GM18870 (cell line): Measurements from ENCODE around the gene S100A4.

ENCODE experiments used
- ATAC-seq: cut with Tn5 transposase; IDR thresholded peaks from one replicate; pipeline ENCODE4 v1.9.1; 2021; ENCODE audit warnings: moderate library complexity; ENCODE audit not compliant: unreplicated experiment

The S100A4 gene

GRCh38 chr1:153548722-153549688, 3.4 kb upstream of the S100A4 start, which contains the start of gene S100A3:
S100A3 (minus strand) TSS chr1:153549258; CDS start chr1:153548485, 773 bp downstream.
- no peak for ATAC-seq

- ATAC-seq = no peak
Observed at GRCh38 chr1:153547560-153548551, 2.2 kb upstream of the S100A4 start.

DNA sequence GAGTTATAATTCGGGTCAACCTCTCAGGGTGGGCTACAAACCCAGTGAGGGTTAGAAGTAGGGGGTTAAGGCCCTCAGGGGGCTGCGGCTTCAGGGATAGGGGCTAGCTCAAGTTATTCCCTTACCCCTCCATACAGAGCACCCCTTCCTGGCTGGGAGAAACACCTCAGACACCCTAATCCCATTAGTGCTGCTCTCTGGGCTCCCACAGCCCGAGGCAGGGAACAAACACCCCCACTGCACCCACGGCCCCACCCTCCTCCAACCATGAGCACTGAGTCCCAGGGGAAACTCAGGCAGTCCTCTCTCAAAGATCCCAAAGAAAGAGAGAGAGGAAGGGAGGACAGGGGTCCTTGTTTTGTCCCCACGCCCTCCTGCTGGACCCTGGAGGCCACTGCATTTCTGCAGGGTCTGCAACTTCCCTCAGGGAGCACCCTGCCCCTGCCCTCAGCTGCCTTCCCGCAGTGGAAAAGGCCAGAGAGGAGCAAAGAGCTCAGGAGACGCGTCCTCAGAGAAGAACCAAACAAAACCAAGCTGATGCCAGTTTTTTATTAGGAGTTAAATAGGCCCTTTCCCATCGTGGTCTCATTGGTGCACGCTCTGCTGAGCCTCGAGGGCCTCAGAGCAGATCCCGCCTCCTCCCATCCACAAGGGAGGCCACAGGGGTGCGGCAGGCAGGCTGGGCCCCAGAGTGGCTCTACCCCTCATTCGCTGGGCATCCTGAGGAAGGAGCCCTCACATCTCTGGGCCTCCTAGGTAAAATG, 1.4 kb upstream of the S100A4 start:
- no peak for ATAC-seq

DNA sequence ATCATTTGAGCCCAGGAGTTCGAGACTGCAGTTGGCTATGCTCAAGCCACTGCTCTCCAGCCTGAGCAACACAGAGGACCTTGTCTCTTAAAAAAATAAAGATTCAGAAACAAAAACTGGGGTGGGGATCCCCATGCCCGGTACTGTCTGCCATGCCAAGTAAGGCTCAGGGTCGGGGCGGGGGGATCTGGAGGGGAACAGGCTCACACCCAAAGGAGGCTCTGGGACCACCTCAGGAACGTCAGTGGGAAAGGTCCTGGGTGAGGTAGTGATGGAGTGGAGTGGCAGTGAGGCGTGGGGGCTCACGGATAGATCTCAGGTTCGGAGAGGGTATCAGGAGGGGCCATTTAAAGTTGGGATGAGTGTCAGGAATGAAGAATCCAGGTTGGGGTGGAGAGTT, 765 bp upstream of the S100A4 start:
- ATAC-seq = no peak

GRCh38 chr1:153544453-153545066, 1.0 kb downstream of the S100A4 start:
- ATAC-seq = no peak

DNA sequence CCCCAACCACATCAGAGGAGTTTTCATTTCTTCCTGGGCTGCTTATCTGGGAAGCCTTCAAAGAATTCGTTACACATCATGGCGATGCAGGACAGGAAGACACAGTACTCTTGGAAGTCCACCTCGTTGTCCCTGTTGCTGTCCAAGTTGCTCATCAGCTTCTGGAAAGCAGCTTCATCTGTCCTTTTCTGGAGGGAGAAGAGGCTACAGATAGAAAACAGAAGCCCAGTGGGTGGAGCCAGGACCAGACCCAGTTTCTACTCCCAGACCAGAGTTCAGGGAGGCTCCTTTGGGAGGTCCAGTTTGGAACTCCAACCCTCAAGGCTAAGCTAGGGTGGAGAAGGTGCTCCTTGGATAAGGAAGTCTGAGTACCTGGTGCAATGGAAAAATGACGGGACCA, 1.9 kb downstream of the S100A4 start:
- ATAC-seq = no peak

GRCh38 chr1:153542956-153543711, 2.5 kb downstream of the S100A4 start:
- ATAC-seq = no peak

GRCh38 chr1:153541641-153542590, 3.7 kb downstream of the S100A4 start:
- ATAC-seq = no peak

- ATAC-seq = no peak
Observed at GRCh38 chr1:153540394-153541361, 4.9 kb downstream of the S100A4 start, which contains the start of gene S100A5. S100A5 (minus strand) TSS chr1:153540934; CDS start chr1:153540191, 743 bp downstream.

DNA sequence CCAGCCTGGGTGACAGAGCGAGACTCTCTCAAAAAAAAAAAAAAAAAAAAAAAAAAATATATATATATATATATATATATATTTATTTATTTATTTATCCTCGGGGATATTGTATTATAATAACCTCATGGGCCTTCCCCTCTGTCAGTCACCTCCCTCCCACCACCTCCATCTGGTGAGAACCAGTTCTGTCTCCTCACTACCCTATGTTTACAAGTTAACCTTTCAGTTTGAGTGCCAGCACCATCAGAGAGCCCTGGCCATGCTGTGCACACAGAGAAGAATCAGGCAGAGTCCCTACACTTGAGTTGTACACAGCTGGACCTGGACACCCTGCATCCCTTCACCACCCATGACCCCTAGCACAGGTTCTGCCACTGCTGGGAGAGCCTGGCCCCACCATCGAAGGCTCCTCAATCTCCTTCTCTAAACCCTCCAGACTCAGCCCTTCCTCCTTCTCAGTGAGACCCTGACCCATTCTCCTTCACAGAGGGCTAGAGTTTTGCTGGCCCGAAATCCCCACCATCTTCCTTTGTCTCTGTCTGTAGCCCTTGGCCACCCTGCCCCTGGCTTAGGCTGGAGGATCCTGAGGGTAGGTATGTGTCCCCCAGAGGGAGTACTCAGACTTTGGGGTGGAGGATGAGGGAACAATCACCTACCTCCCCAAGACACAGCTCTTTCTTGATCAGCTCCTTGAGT, 6.1 kb downstream of the S100A4 start:
- ATAC-seq = no peak

GRCh38 chr1:153538315-153538821, 7.2 kb downstream of the S100A4 start:
- no peak for ATAC-seq

GRCh38 chr1:153537376-153537730, 8.3 kb downstream of the S100A4 start:
- ATAC-seq = no peak

GRCh38 chr1:153536671-153537375, 8.8 kb downstream of the S100A4 start:
- no peak for ATAC-seq

DNA sequence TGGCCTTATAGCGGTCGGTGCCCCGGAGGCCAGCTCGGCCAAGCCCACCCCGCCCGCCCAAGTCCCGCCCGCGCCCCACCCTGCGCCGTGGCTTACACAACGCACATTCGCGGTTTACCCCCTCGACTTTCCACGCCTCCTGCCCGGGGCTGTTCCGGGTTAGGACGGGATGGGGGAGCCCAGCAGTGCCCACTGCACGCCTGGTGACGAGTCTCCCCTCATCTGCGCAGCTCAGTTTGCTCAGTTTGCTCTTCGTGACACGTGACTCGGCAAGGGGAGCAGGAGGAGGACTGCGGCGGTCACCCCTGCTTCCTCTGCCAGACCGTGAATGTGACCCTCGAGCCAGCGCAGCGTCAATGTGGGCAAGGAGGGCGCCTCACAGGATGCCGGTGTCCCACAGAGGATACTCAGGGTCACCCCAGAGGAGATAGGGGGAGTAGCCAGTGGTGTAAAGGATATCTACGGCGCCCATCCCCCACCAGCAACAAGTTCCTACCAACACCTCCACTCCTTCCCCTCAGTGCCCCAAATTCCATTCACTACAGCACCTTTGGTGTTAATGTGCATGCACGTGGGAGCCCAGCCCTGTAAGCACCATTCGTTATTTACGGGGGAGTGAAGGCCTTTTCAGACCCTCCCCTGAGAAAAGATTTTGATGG, 9.5 kb downstream of the S100A4 start:
- no peak for ATAC-seq
